ENCODE results near the gene CMTM3.
"Not testable (repeated sequence)": the region's sequence is repeated elsewhere in the genome, so short reads cannot be mapped to it uniquely, and the experiment has no call there.

Gene CMTM3

DNA sequence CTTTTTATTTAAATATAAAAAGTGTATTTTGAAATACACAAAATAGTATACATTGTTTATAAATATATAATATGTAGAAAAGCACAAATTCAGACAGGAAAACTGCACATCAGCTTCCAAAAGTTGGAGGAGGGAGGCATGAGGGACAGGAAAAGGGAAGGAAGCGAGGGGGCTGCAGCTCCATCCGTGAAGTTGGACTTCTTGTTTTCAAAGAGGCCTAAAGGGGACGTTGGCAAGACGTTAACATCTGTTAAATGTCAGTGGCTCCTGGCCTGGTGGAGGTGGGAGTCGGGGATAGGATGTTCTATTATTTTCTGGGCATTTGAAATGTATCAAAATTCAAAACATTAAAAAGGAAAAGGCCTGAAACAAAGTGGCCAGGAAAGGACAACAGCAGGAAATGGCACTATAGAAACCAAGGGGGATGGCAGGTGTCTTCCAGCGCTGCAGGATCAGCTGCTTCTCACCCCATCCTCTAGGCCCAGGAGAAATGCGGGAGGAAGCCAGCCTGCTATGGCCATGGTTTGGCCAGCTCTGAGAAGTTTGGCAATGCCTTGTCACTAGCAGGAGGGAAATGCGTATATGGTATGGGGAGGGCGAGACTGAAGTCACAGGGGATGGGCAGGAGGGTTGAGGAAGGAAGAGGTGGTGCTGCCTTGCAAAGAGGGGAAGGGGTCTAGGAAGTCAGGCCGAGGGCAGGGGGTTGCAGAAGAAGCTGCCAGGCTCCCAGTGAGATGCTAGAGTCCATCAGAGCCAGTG is 18.8 kb upstream of the CMTM3 start:
- DNase-seq = no peak

GRCh38 chr16:66587881-66588600 is 16.5 kb upstream of the CMTM3 start:
- no peak for DNase-seq

GRCh38 chr16:66588981-66589713 is 15.4 kb upstream of the CMTM3 start:
- no peak for DNase-seq

DNA sequence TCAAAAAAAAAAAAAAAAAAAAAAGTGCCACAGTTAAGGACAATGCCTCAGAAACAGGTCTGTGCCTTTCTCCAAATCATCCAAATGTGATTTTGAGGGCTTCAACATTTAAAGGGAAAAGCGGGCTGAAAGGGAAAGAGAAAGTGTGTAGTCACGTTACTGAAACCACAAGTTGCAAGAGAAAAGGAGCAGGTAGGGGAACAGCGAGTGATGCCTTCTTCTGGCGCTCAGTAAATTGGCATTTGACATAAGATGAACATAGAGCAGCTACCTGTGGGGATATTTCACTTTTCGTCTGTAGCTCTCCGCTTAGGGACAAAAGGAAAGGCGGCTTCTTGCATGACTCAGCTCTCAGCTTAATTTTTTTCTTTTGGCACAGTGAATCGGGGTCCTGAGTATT is 14.2 kb upstream of the CMTM3 start:
- DNase-seq = no peak

- no peak for DNase-seq
Measured at GRCh38 chr16:66591018-66591417, 13.5 kb upstream of the CMTM3 start.

GRCh38 chr16:66592241-66592640 is 12.3 kb upstream of the CMTM3 start:
- DNase-seq = no peak

DNA sequence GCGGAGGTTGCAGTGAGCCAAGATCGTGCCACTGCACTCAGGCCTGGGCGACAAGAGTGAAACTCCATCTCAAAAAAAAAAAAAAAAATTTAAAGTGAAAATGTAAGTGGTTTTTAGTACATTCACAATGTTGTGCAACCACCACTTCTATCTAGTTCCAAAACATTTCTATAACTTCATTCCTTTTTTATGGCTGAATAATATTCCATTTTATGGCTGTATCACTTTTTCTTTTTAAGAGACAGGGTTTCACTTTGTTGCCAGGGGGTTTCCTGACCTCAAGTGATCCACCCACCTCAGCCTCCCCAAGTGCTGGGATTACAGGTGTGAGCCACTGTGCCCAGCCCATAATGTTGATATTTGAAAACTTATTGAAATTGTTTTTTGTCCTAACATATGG is 11.7 kb upstream of the CMTM3 start:
- DNase-seq = no peak

GRCh38 chr16:66594739-66595138 is 9.8 kb upstream of the CMTM3 start:
- no peak for DNase-seq

GRCh38 chr16:66596559-66596958 is 7.9 kb upstream of the CMTM3 start:
- not testable (repeated sequence) for DNase-seq

DNA sequence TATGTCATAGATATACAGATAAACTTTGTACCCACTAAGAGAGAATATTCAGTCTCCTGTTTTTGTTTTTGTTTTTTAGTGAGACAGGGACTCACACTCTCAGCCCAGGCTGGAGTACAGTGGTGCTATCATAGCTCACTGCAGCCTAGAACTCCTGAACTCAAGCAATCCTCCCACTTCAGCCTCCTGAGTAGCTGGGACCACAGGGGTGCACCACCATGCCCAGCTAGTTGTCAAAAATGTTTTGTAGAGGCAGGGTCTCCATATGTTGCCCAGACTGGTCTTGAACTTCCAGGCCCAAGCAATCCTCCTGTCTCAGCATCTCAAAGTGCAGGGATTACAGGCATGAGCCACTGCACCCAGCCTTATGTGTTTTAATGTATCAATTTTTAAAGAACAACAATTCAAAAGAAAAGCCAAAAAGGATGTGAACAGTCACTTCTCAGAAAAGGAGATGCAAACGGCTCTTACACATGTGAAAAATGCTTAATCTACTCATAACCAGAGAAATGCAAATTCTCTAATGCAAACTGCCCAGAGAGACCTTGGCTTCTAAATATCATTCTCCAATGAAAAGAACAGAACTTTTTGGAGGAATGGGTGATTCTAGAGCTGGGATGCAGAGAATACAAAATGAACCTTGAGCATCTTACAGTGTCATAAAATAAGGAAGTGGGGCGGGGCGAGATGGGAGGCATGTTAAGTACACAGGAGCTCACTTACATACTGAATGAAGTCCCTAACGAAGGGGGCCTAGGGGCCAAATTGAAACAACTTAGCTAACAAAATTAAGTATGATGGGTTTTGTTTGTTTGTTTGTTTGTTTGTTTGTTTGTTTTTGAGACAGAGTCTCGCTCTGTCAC is 7.3 kb upstream of the CMTM3 start:
- no peak for DNase-seq

DNA sequence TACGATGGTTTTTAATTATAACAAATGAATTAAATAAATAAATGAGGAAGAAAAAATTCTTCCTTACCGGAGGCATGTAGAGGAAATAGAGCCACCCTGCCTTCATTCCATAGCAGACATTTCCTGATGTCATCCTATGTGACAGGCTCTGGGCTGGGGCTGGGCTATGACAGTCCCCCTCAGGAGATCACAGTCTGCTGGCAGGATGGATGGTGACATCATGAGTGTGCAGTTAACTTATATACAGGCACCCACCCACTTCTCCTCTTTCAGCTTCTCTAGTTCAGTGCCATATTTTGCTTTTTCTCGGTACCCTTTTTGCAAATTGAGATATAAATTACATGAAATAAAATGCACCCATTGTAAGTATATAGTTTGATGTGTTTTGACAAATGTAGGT is 6.4 kb upstream of the CMTM3 start:
- DNase-seq = no peak

- no peak for DNase-seq
Measured at GRCh38 chr16:66599726-66600125, 4.8 kb upstream of the CMTM3 start.

- DNase-seq = no peak
Measured at GRCh38 chr16:66600477-66600876, 4.0 kb upstream of the CMTM3 start.

- DNase-seq = no peak
Measured at GRCh38 chr16:66601471-66601870, 3.0 kb upstream of the CMTM3 start.

DNA sequence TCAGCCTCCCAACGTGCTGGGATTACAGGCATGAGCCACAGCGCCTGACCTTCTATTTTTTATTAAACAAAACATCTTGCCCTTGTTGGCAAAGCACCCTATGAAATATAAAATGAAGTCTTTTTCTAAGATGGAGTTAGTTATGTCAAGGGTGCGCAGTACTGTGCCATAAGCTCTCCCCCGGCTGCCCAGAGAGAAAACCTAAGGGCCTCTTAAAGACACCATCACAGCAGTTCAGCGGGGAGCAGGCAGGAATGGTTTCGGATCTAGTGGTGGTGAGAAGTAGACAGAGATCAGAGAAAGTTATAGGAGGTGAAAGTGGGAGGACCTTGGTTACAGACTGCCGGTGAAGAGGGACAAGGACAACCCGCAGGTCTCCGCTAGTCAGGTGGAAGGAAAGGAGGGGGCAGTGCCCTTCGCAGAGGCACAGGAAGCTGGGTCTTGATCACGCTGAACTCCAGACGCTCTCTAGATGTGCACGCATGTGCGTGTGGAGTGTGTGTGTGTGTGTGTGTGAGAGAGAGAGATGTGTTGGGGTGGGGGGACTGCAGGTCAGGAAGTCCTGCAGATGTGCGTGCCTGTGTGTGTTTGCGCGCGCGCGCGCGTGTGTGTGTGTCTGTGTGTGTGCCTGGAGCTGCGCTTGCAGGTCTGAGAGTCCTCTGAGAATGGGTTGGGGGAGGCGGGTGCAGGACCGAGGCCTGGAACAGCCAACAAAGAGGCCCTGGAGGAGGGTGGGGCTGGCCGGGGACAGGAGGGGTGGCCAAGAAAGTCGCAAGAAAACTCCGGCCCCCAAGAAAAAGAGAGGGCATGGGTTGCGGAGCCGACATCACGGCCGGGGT is 748 bp upstream of the CMTM3 start:
- DNase-seq = no peak

- no peak for DNase-seq
Measured at GRCh38 chr16:66605177-66605978, 874 bp downstream of the CMTM3 start.

DNA sequence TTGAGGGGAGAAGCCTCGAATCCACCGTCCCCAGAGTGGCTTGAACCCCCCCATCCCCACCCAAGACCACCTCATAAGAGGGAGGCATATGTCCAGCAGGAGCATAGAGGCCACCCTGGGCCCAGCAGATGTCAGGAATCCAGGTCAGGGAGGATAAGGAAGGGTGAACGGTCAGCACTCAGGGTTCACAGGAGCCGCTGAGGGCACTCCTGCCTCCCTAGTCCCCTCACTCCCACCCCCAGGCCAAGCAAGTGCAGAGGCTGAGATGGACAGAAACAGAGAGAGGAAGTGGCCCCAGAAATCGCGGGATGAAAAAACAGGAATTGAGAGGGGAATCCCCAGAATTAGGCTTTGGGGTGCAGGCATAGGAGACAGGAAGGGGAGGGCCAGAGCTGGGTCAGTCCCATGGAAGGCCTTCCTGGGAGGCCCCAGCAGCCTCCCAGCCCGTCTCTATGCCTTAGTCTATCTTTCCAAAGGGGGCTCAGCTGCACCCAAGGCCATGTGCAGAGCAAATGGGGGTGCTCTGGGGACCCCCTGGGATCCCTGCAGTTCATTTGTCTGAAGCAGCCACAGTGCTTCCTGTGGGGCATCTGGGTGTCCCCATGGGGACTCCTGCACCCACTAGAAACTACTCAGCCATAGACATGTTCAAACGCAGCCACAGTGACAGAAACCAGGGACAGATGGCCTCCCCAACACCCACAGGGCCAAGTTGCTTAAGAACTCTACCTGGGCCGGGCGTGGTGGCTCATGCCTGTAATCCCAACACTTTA is 1.7 kb downstream of the CMTM3 start:
- no peak for DNase-seq

- peak; percentile 69 for DNase-seq
Measured at GRCh38 chr16:66608241-66609138, 4.0 kb downstream of the CMTM3 start.

GRCh38 chr16:66609139-66609510 is 4.6 kb downstream of the CMTM3 start:
- no peak for DNase-seq
